ENCODE results near the gene MACROD2.

- TF ChIP-seq CTCF (IDR thresholded peaks at IDR 0.05) = no peak
- TF ChIP-seq POLR2A (IDR thresholded peaks at IDR 0.05) = no peak
Measured at GRCh38 chr20:15146948-15147347, 1151.6 kb downstream of the MACROD2 start.

Data from uterus (tissue), 2 donors.